HG03354 (cell line): ENCODE measurements around the gene MACF1.

Experiments used
- ATAC-seq: cut with Tn5 transposase; IDR thresholded peaks from one replicate; pipeline ENCODE4 v1.9.1; 2021; ENCODE audit warnings: mild to moderate bottlenecking; ENCODE audit not compliant: unreplicated experiment, poor library complexity, severe bottlenecking

Gene MACF1

GRCh38 chr1:39381839-39382238 is 177.3 kb downstream of the MACF1 start:
- no peak for ATAC-seq

- ATAC-seq = no peak
Measured at GRCh38 chr1:39384305-39384704, 179.8 kb downstream of the MACF1 start.

- no peak for ATAC-seq
Measured at GRCh38 chr1:39385067-39385988, 180.8 kb downstream of the MACF1 start.

DNA sequence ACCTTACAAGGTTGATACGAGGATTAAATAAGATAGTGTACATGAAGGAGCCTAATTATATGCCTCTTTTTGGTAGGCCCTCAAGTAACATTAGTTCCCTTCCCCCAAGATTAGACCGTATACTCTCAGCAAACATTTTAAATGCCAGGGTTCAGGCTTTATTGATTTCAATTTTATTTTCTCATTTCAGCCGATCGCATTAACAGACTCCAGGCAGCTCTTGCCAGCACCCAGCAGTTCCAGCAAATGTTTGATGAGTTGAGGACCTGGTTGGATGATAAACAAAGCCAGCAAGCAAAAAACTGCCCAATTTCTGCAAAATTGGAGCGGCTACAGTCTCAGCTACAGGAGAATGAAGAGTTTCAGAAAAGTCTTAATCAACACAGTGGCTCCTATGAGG is 182.5 kb downstream of the MACF1 start:
- no peak for ATAC-seq

- no peak for ATAC-seq
Measured at GRCh38 chr1:39387452-39387851, 183.0 kb downstream of the MACF1 start.

DNA sequence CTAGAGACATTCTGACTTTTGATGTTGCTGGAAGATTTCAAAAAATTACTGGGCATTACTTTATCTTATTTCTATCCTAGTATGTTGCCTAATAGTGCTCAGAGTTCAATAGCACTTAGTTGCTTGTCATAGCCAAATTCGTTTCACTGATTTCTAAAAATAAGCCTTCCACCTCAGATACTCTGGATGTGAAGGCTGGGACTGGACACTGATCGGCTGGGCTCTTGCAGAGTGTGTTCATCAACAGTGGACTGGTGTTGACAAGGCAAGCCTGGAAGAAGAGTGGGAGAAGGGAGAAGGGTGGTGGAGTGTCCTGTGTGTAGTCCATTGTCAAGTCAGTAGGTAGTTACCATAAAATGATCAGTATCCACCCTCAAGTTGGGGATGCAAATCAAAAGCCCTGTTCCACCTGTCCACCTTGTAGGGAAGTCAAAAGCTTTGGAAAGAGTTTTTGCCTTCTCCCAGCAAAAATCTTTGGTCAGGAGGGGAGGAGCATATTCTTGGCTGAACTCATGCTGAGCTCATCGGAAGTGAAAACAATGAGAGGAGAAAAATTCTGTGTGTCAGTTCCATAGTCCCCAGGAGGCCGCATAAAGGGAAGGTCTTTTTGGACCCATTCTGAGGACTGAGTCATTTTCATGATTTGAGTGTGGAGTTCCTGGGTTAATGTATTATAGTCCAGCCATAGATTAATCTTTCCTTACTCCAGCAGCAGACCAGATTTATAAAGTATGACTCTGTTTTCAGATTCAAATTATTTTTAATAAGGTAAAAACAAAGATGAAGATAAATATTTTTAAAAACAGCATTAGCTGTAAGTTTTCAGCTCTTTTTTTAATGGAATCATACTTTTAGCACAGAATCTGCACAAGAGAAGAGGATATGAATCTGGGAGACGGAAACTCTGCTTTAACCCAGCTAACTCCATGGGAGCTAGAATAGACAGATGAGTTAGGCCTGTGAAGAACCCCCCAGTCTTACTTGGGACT is 187.5 kb downstream of the MACF1 start:
- ATAC-seq = no peak

DNA sequence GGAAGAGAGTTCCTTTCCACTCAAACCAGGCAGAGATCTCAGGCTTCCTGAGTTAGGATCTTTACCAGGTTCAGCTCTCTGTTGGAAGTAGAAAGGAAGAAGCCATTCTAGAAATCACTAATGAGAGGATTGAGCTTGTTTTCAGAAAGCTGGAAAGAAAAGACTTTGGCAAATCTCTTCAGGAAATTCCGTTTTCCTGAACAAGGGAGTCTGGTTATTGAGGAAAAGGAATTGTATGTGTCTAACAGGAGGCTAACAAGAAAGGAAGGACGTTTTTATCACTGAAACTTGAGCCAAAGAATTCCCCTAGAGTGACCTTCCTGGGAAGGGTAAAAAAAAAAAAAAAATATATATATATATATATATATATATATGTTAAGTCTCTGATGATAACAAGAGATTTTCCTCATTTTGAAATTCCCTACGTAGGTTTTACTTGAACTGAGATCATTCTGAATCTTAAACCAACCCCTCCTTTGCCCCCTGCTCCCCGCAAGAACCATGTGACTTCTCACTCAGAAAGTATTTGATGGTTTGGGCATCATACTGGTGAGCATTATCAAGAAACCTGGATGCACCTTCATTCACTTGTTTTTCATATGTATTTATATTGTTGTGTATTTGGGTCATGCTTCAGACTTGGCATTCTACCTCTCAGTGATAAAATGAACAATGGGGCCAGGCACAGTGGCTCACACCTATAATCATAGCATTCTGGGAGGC is 188.5 kb downstream of the MACF1 start:
- ATAC-seq = no peak

- ATAC-seq = no peak
Measured at GRCh38 chr1:39393645-39394044, 189.2 kb downstream of the MACF1 start.

DNA sequence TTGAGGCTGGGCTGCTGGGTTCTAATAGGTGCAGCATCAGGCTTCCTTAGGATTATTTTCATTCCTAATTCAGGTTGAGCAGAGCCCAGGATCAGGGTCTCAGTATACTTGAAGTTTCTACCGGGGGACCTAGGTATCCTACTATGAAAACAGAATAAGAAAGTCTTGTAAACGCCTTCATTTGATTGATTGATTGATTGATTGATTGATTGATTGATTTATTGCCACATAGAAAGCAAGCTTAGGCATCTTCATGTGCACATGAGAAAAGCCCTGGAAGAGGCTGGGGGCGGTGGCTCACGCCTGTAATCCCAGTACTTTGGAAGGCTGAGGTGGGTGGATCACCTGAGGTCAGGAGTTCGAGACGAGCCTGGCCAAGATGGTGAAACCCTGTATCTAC is 189.6 kb downstream of the MACF1 start:
- ATAC-seq = no peak

DNA sequence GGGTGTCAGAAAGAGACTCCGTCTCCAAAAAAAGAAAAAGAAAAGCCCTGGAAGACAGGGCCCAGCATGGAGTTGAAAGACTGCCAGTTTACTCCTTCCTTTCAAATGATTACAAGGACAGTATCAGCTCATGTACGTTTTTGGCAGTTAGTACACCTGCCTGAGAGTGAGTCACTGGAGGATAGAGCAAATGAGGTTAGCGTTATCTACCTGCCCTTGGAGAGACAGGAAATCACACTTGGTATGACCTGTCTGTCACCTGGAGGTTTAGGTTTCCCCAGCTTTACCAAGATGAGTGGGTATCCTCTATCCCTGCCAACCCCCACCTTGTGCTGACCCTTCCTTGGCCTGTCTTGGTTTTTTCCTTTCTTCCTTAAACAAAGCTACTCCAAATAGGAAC is 190.1 kb downstream of the MACF1 start:
- ATAC-seq = no peak

DNA sequence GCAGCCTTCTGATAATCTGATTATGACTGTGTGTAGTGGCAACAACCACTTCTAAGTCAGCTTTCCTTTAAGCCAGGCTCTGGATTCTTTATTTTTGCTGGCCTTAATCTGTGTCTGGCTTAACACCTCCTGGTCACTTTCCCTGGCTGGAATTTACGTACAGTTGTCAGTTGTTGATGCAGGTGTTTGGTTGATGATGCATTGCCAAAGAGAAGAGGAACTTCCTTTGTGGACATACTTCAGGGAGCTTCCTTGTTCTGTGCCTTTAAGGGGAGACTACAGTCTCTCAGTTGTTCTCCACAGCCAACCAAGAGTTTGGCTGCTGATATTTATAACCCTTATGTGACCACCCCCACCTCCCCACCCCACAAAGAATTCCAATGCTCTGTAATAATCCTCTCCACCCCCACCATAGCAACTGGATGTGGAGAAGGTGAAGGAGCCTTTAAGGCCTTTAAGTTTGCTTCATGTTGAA is 190.9 kb downstream of the MACF1 start:
- no peak for ATAC-seq

- no peak for ATAC-seq
Measured at GRCh38 chr1:39396671-39397070, 192.2 kb downstream of the MACF1 start.

- ATAC-seq = no peak
Measured at GRCh38 chr1:39397487-39397886, 193.0 kb downstream of the MACF1 start.

- ATAC-seq = no peak
Measured at GRCh38 chr1:39398278-39399021, 194.0 kb downstream of the MACF1 start.

DNA sequence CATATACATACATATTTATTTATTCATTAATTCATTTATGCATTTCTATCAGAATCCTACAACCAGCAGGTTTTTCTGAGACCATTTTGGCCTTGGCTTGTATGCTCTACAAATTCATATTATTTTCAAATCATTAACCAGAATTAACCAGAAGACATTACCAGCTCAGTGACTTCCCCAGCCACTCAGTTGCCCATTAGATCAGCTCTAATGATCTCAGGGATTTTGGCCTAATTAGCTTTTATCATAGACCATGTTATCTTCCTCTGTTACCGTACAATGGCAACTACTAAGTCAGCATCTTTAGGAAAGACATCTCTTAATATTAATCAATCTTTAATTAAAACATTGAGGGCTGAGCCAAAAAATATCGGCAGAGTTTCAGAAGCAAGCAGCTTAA is 196.6 kb downstream of the MACF1 start:
- no peak for ATAC-seq

DNA sequence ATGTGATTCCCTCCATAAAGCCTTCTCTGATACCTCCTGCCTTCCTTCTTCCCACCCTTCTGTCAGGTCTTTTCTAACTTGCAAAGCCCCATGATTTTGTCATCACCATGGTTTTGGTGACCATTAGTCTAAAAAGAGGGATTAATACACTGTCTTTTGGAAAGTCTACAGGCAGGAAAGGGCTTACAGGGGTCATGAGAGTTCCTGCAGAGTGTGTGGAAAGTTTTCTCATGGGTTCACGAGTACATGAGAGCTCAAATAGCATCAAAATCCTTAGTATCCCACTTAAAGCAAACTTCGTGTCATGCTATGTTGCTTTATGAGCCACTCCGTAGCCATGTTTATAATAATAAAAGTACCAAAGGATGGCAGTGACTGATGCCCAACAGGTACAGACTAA is 200.4 kb downstream of the MACF1 start:
- ATAC-seq = no peak

DNA sequence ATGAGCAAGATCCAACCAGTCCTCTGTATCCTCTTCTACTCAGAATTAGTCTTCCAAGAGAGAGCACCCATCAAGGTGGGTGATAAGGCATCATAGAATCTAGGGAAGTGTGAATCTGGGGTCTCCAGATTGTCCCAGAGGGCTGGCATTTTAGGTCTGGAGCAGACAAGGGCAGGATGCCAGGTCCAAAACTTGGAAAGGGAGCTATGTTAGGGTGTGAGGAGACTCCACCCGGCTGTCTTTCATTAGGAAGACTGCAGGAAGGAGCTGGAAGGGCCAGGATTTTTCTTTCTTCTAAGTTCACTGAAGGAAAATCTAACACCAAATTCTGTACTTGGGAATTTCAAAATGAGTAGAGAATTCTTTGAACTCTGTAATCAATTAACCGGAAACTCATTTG is 200.9 kb downstream of the MACF1 start:
- ATAC-seq = no peak

DNA sequence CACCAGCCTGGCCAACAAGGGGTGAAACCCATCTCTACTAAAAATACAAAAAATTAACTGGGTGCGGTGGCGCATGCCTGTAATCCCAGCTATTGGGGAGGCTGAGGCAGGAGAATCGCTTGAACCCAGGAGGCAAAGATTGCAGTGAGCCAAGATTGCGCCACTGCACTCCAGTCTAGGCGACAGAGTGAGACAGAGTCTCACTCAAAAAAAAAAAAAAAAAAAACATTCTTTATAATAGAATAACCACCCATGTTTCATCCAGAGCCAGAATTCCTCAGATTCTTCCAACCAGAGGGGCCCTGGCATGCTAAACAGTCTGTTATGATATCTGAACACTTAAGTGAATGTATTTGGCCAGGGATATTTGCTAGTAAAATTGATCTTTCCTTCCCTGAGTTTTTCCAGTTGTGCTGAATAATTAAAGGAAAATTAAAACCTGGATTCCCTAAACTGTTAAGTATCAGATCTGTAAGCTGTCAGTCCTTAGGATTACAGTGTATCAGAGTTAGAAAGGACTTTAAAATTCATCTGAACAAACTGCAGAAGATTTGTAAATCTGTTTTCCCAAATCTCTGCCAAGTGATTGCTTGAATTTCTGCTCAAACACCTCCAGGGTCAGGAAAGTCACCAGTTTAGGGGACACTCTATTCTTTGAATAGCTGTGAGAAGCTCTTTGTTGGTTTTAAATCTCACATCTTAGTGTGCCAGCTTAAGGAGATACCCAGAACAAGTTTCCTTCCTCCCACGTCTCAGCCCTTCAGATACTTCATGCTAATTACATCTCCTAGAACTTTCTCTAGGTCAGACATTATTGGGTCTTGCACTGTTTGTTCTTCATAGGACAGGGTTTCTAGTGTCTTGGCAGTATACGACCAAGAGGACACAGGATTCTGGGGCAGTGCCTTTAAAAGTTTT is 202.3 kb downstream of the MACF1 start:
- no peak for ATAC-seq
